HG02610 (cell line): ENCODE results near the gene SLC6A17.

Source experiments
- ATAC-seq: cut with Tn5 transposase; IDR thresholded peaks from one replicate; pipeline ENCODE4 v1.9.1; 2021; ENCODE audit warnings: mild to moderate bottlenecking, moderate library complexity; ENCODE audit not compliant: unreplicated experiment

SLC6A17 gene

GRCh38 chr1:110215621-110216515 is 65.6 kb downstream of the SLC6A17 start:
- no peak for ATAC-seq

GRCh38 chr1:110216844-110217444 is 66.7 kb downstream of the SLC6A17 start:
- ATAC-seq, result no peak

GRCh38 chr1:110218137-110218536 is 67.8 kb downstream of the SLC6A17 start:
- ATAC-seq, result no peak

GRCh38 chr1:110218739-110219138 is 68.4 kb downstream of the SLC6A17 start:
- ATAC-seq, result no peak

- ATAC-seq, result no peak
Observed at GRCh38 chr1:110220324-110220723, 70.0 kb downstream of the SLC6A17 start.

GRCh38 chr1:110221119-110221518 is 70.8 kb downstream of the SLC6A17 start:
- ATAC-seq, result no peak

- ATAC-seq, result no peak
Observed at GRCh38 chr1:110223127-110223526, 72.8 kb downstream of the SLC6A17 start.

- ATAC-seq, result no peak
Observed at GRCh38 chr1:110223581-110223980, 73.3 kb downstream of the SLC6A17 start.

GRCh38 chr1:110224240-110224995 is 74.1 kb downstream of the SLC6A17 start:
- ATAC-seq, result no peak

GRCh38 chr1:110225212-110225611 is 74.9 kb downstream of the SLC6A17 start:
- no peak for ATAC-seq

GRCh38 chr1:110225756-110226404 is 75.6 kb downstream of the SLC6A17 start:
- ATAC-seq, result no peak

GRCh38 chr1:110227774-110228173 is 77.5 kb downstream of the SLC6A17 start:
- ATAC-seq, result no peak

- ATAC-seq, result no peak
Observed at GRCh38 chr1:110228381-110228780, 78.1 kb downstream of the SLC6A17 start.

- no peak for ATAC-seq
Observed at GRCh38 chr1:110228869-110229268, 78.6 kb downstream of the SLC6A17 start.

- ATAC-seq, result no peak
Observed at GRCh38 chr1:110229348-110230001, 79.2 kb downstream of the SLC6A17 start.

GRCh38 chr1:110230381-110231199 is 80.3 kb downstream of the SLC6A17 start:
- ATAC-seq, result no peak

- no peak for ATAC-seq
Observed at GRCh38 chr1:110233861-110234260, 83.6 kb downstream of the SLC6A17 start.

- no peak for ATAC-seq
Observed at GRCh38 chr1:110234691-110235090, 84.4 kb downstream of the SLC6A17 start.

GRCh38 chr1:110235181-110235833 is 85.0 kb downstream of the SLC6A17 start:
- no peak for ATAC-seq
